Measurements from ENCODE around the gene SDCCAG8.

- no peak for TF ChIP-seq CTCF (IDR thresholded peaks at IDR 0.05 in 8 of 11, conservative IDR thresholded peaks at IDR 0.05 in 3 of 11)
- TF ChIP-seq POLR2A (IDR thresholded peaks at IDR 0.05): no peak
These were observed 59.6 kb downstream of the SDCCAG8 start for GRCh38 chr1:243315455-243315854.

All from spleen (tissue), 7 donors.